ENCODE measurements around the gene PIP5K1B. TPM values are rescaled to one million over a fixed set of nuclear protein-coding genes. Genes with fewer than 3 reads are reported as not detected.

PIP5K1B gene
- total RNA-seq, 1 experiment from 2014 or later, result 0.20 TPM

GRCh38 chr9:68805890-68806517 is 101.0 kb downstream of the PIP5K1B start:
- no peak for DNase-seq (ENCODE audit: low read depth, low spot score)
- Histone ChIP-seq H3K27me3 (ENCODE audit: insufficient read depth, low read length) (peaks cover 46% of the 10 kb centered on the region), H3K9me2 (ENCODE audit: insufficient read depth) (no peaks in the 10 kb centered on the region), H3K4me1 (ENCODE audit: control insufficient read depth in 1 of 2, insufficient read depth in 2 of 2, low read length in 2 of 2) (no peaks in the 10 kb centered on the region), H3K4me3 (replicated peaks in 1 of 2; ENCODE audit: low read depth in 1 of 2, low read length in 2 of 2) (no peak overlapping the region), H3K79me2 (ENCODE audit: insufficient read depth, low read length) (no peaks in the 10 kb centered on the region), H4K20me1 (ENCODE audit: insufficient read depth) (no peaks in the 10 kb centered on the region), H3K27ac (ENCODE audit: low read depth, low read length) (no peak overlapping the region), H2AFZ (ENCODE audit: low read depth, low read length, poor library complexity, severe bottlenecking) (no peak overlapping the region), H3K9me3 (ENCODE audit: control insufficient read depth in 1 of 2, insufficient read depth in 1 of 2, low read depth in 1 of 2, low read length in 2 of 2) (no peaks in the 10 kb centered on the region), H3K4me2 (ENCODE audit: low read length) (no peak overlapping the region), H3K36me3 (ENCODE audit: control insufficient read depth in 1 of 2, insufficient read depth in 2 of 2, low read length in 2 of 2) (no peaks in the 10 kb centered on the region), H3K9ac (ENCODE audit: low read length) (no peak overlapping the region)
- ChIA-PET POLR2A (interaction anchor here (0.6 kb wide), 1 partner anchor 48 kb away, joined by 3 read pairs; no protein-coding TSS in a partner anchor), CTCF (no interaction called here), RAD21 (ENCODE audit: low non-redundant PET in 1 of 2, low total read pairs in 2 of 2, uncharacterized antibody in 2 of 2, unreplicated experiment in 2 of 2) (no interaction called here)
- BruUV-seq (replicated peaks), result no TSS peak
- TF ChIP-seq CEBPB (IDR thresholded peaks at IDR 0.05; ENCODE audit: low read depth), result no peak
- TF ChIP-seq EGR1 (IDR thresholded peaks at IDR 0.05; ENCODE audit: low read depth), result no peak
- no peak for TF ChIP-seq CTCF (IDR thresholded peaks at IDR 0.05 in 2 of 3, conservative IDR thresholded peaks at IDR 0.05 in 1 of 3; ENCODE audit: borderline replicate concordance in 1 of 3, insufficient read depth in 1 of 3, low read depth in 2 of 3, low read length in 2 of 3)
- no peak for TF ChIP-seq MAX (IDR thresholded peaks at IDR 0.05)
- TF ChIP-seq JUND (IDR thresholded peaks at IDR 0.05), result no peak
- TF ChIP-seq ATF3 (IDR thresholded peaks at IDR 0.05), result no peak
- no peak for TF ChIP-seq SIN3A (IDR thresholded peaks at IDR 0.05; ENCODE audit: low read depth)
- TF ChIP-seq ZNF274 (IDR thresholded peaks at IDR 0.05; ENCODE audit: low read depth, low read length), result no peak
- no peak for TF ChIP-seq YY1 (IDR thresholded peaks at IDR 0.05; ENCODE audit: extremely low read depth, insufficient replicate concordance, low read depth, low read length)
- TF ChIP-seq EZH2phosphoT487 (IDR thresholded peaks at IDR 0.05; ENCODE audit: borderline replicate concordance), result no peak
- no peak for TF ChIP-seq SP1 (IDR thresholded peaks at IDR 0.05; ENCODE audit: low read depth)
- no peak for TF ChIP-seq ELF1 (IDR thresholded peaks at IDR 0.05; ENCODE audit: borderline replicate concordance, low read depth)
- no peak for TF ChIP-seq CBX3 (IDR thresholded peaks at IDR 0.05; ENCODE audit: low read depth)
- no peak for TF ChIP-seq FOSL1 (IDR thresholded peaks at IDR 0.05; ENCODE audit: low read depth)
- intact Hi-C loops (cut with micrococcal nuclease), result no loop called here
- no peak for ATAC-seq

All from HCT116 (cell line).